A673 (cell line): ENCODE data around the gene NUCKS1.

ENCODE experiments used
- CTCF ChIP-seq: fragments of 300-800, 200-600 bp; sonication (generic); conservative IDR thresholded peaks from 2 replicates; pipeline ENCODE4 v1.5.1; 2017; ENCODE audit warnings: low read depth, mild to moderate bottlenecking, antibody characterized with exemption, low read length, moderate library complexity, mixed read lengths
- EZH2 ChIP-seq: fragments of 200-600 bp; sonication (generic); IDR thresholded peaks from 2 replicates; pipeline ENCODE4 v1.6.1; 2017; ENCODE audit warnings: borderline replicate concordance, low read depth, mild to moderate bottlenecking, mixed read lengths, antibody characterized with exemption, low read length; ENCODE audit not compliant: poor library complexity, severe bottlenecking

DNA sequence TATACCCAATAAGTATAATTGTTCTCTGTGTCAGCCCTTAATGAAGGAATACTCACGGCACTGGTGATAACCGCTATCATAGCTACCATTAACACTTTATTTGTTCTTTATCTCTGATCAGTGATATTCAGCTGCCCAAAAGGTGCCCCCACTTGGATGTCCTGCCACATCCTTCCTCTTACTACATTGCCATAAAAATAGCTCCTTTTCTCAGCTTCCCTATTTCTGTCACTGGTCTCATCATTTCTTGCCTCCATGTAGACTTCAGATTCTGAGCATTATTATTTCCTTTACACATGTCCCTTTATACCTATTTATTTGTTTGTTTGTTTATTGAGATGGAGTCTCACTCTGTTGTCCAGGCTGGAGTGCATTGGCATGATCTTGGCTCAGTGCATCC is 28.0 kb upstream of the NUCKS1 start:
- TF ChIP-seq CTCF, result no peak
- TF ChIP-seq EZH2, result no peak
